Heart left ventricle (tissue), 16 donors: ENCODE measurements around the gene USP1. TPM values are rescaled to one million over a fixed set of nuclear protein-coding genes. Genes with fewer than 3 reads are reported as not detected.

ENCODE experiments used
- ATAC-seq, 4 donors: fragments of 200-7000 bp; cut with Tn5 transposase; one replicate each; pipeline ENCODE4 v1.9.1; 2020 to 2022; ENCODE audit warnings: moderate library complexity in 4 of 4, mild to moderate bottlenecking in 3 of 4, moderate number of reproducible peaks in 1 of 4
- DNase-seq, 5 donors: peaks; one replicate each; pipeline ENCODE4 v3.0.0-alpha.2; 2020
- H3K27ac ChIP-seq, 12 donors: fragments of 200-600 bp; sonication (generic) in 4 of 12; one replicate each; pipeline versions ENCODE4 v1.5.0 to v1.8.0; 2016 to 2022; ENCODE audit warnings: mild to moderate bottlenecking in 2 of 12
- H3K27me3 ChIP-seq, 9 donors: fragments of 200-600 bp; sonication (generic) in 2 of 9; one replicate each; pipeline versions ENCODE4 v1.5.1 to v1.8.0; 2016 to 2022; ENCODE audit warnings: mild to moderate bottlenecking in 3 of 9
- H3K36me3 ChIP-seq, 9 donors: fragments of 200-600 bp; sonication (generic) in 2 of 9; one replicate each; pipeline versions ENCODE4 v1.5.0 to v1.8.0; 2018 to 2022; ENCODE audit warnings: mild to moderate bottlenecking in 2 of 9
- H3K4me1 ChIP-seq, 12 donors: fragments of 200-600 bp; sonication (generic) in 4 of 12; one replicate each; pipeline versions ENCODE4 v1.5.0 to v1.8.0; 2016 to 2022; ENCODE audit warnings: mild to moderate bottlenecking in 3 of 12
- H3K4me3 ChIP-seq, 12 donors: fragments of 200-600 bp; sonication (generic) in 4 of 12; one replicate each; pipeline versions ENCODE4 v1.5.0 to v1.8.0; 2017 to 2022; ENCODE audit warnings: mild to moderate bottlenecking in 9 of 12, moderate library complexity in 4 of 12
- H3K9me3 ChIP-seq, 12 donors: fragments of 200-600 bp; sonication (generic) in 4 of 12; one replicate each; pipeline versions ENCODE4 v1.5.0 to v1.8.0; 2016 to 2022; ENCODE audit warnings: mild to moderate bottlenecking in 1 of 12
- POLR2A ChIP-seq, 2 donors: fragments of 450-650 bp; IDR thresholded peaks; one replicate each; pipeline ENCODE4 v1.6.1; 2017; ENCODE audit warnings: antibody characterized with exemption in 2 of 2, mild to moderate bottlenecking in 2 of 2, moderate library complexity in 2 of 2
- WGBS, 4 donors: extraction: QIAGEN DNeasy Blood & Tissue Kit in 2 of 4; methylation state at CpG; one replicate each; pipeline versions ENCODE4 v1.1.5 to v1.1.7; 2013 to 2018; 5-methylcytosine and 5-hydroxymethylcytosine counted together
- intact Hi-C, 10 donors: fragments of 100-400 bp; cut with DNase I; formaldehyde crosslinking; loops; one replicate each; pipeline versions ENCODE4 v1.11.1 to v1.14.2; 2022
- polyA plus RNA-seq, 2 donors: library from polyadenylated mRNA; stranded (reverse); fragments of 200-250 nt; gene quantifications; one replicate each; pipeline ENCODE4 v1.2.3, GENCODE V29; 2013
- total RNA-seq, 9 donors: library from RNA; depleted of rRNA in 2 of 9; stranded (reverse); fragments of >200 nt in 2 of 9; fragmentation: NEBNext Ultra II Directional in 3 of 9; extraction: Animal tissue kit (Norgen Biotek cat#: 25700) in 3 of 9; gene quantifications; one replicate each; pipeline versions ENCODE4 v1.1.0 to v1.2.4, GENCODE V29; 2016 to 2023
- TF ChIP-seq, protein P1 (sequence below), 12 donors: fragments of 200-600 bp; sonication (generic) in 4 of 12; IDR thresholded peaks; one replicate each; pipeline versions ENCODE4 v1.5.0 to v1.8.0; 2018 to 2022; ENCODE audit warnings: antibody characterized with exemption in 12 of 12, mild to moderate bottlenecking in 5 of 12
- donor health status: ischemic (EF 13 %, LVEDD 7.1; RV severe dilation, severe dysfunction).
- donor health status: healthy with polysubstance abuse.
- donor health status: DM: no; HTN: yes; CAD: no.
- donor health status: DM: no; HTN: no; CAD: no.
- donor health status: ischemic (EF 25% LVEDD 6.9; RV normal size, moderate dysfunction).
- donor health status: ischemic (EF 25% LVEDD 5.7; RV mildly dilated, moderate dysfunction).
- donor health status: healthy.
- donor health status: DM: yes; HTN: yes; CAD: no.
- donor health status: ischemic (EF 35%, LVEDD 5.7; RV mildly dilated, moderate dysfunction).
- donor health status: nonischemic (EF 11% LVEDD 7.7; RV severe dilation, severe dysfunction).
- donor health status: DM: yes; HTN: yes; CAD: no.
- donor health status: PGD.
- donor health status: ischemic (EF 29% LVEDD 5.4; RV normal size, mild dysfunction).
- donor health status: nonischemic (EF 23%, LVEDD 6.1; RV moderate dilation, normal function).

USP1 gene
- total and polyA plus RNA-seq, 11 donors, result 4.8 to 17.9 (median 12.7) TPM

DNA sequence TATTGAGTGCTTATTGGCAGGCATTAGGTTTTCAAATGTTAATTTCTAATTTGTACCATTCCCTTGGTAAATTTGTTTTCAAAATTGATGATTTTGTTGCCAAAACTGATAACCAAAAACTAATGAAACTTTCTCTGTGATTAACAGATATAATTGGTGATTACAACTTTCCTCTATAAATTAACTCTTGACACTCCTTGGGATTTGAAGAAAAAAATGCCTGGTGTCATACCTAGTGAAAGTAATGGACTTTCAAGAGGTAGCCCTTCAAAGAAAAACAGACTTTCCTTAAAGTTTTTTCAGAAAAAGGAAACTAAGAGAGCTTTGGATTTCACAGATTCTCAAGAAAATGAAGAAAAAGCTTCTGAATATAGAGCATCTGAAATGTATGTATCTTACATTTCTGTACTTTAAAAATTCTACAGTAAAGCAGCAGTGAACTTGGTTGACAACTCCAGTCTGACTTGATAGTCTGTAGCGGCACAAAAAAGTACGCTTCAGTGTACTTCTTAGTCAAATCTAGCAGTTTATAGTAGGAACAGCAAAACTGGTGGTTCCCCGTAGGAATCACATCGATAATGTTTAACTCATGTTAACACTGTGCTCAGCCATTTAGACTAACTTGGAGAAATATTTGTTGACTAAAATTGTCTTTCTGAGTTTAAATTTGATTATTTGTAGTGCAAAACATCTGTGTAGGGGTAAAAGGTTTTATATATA lies 3.0 kb downstream of the USP1 start:
- Histone ChIP-seq H3K4me3 (peak overlapping the region in 1 of 12 donors; percentile 1), H3K36me3 (peaks cover 0 to 45% (median 38%) of the 10 kb centered on the region in 9 donors), H3K4me1 (peaks cover 0 to 45% (median 24%) of the 10 kb centered on the region in 12 donors), H3K9me3 (no peaks in the 10 kb centered on the region), H3K27ac (no peak overlapping the region), H3K27me3 (no peaks in the 10 kb centered on the region)
- no peak for TF ChIP-seq POLR2A (IDR thresholded peaks at IDR 0.05)
- TF ChIP-seq, protein P1, sequence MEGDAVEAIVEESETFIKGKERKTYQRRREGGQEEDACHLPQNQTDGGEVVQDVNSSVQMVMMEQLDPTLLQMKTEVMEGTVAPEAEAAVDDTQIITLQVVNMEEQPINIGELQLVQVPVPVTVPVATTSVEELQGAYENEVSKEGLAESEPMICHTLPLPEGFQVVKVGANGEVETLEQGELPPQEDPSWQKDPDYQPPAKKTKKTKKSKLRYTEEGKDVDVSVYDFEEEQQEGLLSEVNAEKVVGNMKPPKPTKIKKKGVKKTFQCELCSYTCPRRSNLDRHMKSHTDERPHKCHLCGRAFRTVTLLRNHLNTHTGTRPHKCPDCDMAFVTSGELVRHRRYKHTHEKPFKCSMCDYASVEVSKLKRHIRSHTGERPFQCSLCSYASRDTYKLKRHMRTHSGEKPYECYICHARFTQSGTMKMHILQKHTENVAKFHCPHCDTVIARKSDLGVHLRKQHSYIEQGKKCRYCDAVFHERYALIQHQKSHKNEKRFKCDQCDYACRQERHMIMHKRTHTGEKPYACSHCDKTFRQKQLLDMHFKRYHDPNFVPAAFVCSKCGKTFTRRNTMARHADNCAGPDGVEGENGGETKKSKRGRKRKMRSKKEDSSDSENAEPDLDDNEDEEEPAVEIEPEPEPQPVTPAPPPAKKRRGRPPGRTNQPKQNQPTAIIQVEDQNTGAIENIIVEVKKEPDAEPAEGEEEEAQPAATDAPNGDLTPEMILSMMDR (IDR thresholded peaks at IDR 0.05), result no peak
- DNase-seq (no peak), ATAC-seq (no peak)
- WGBS, 4 donors, result 84 to 90% (median 88%) methylated on average over 4 of the region's 4 CpGs
- intact Hi-C loops, result no loop called here

DNA sequence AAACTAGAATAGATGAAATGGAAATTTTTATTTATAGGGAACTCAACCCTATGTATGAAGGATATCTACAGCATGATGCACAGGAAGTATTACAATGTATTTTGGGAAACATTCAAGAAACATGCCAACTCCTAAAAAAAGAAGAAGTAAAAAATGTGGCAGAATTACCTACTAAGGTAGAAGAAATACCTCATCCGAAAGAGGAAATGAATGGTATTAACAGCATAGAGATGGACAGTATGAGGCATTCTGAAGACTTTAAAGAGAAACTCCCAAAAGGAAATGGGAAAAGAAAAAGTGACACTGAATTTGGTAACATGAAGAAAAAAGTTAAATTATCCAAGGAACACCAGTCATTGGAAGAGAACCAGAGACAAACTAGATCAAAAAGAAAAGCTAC lies 7.9 kb downstream of the USP1 start:
- Histone ChIP-seq H3K4me3 (no peak overlapping the region), H3K9me3 (no peaks in the 10 kb centered on the region), H3K27me3 (no peaks in the 10 kb centered on the region), H3K27ac (no peak overlapping the region), H3K36me3 (peaks cover 0 to 94% (median 85%) of the 10 kb centered on the region in 9 donors), H3K4me1 (peaks cover 0 to 18% (median 3%) of the 10 kb centered on the region in 12 donors)
- TF ChIP-seq, protein P1 (IDR thresholded peaks at IDR 0.05), result no peak
- no peak for TF ChIP-seq POLR2A (IDR thresholded peaks at IDR 0.05)
- no peak for ATAC-seq
- intact Hi-C loops, result no loop called here
- no peak for DNase-seq
- WGBS, 4 donors, result 93 to 98% (median 96%) methylated on average over 1 of the region's 1 CpG

- DNase-seq (no peak), ATAC-seq (no peak)
- no peak overlapping the region for H3K4me3 ChIP-seq
- WGBS, 4 donors, result 90 to 95% (median 94%) methylated on average over 3 of the region's 3 CpGs
- H3K27me3 ChIP-seq, result no peaks in the 10 kb centered on the region
- peaks cover 0 to 100% (median 97%) of the 10 kb centered on the region in 9 donors for H3K36me3 ChIP-seq
- H3K27ac ChIP-seq, result no peak overlapping the region
- TF ChIP-seq, protein P1 (IDR thresholded peaks at IDR 0.05), result no peak
- no peak for TF ChIP-seq POLR2A (IDR thresholded peaks at IDR 0.05)
- H3K4me1 ChIP-seq, result peaks cover 0 to 7% (median 0%) of the 10 kb centered on the region in 12 donors
- intact Hi-C loops, result no loop called here
- H3K9me3 ChIP-seq, result no peaks in the 10 kb centered on the region
Observed at GRCh38 chr1:62448221-62448933, 11.5 kb downstream of the USP1 start.

DNA sequence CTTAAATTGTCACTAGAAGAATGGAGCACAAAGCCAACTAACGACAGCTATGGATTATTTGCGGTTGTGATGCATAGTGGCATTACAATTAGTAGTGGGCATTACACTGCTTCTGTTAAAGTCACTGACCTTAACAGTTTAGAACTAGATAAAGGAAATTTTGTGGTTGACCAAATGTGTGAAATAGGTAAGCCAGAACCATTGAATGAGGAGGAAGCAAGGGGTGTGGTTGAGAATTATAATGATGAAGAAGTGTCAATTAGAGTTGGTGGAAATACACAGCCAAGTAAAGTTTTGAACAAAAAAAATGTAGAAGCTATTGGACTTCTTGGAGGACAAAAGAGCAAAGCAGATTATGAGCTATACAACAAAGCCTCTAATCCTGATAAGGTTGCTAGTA lies 13.5 kb downstream of the USP1 start:
- Histone ChIP-seq H3K36me3 (peaks cover 0 to 99% (median 97%) of the 10 kb centered on the region in 9 donors), H3K27ac (no peak overlapping the region), H3K9me3 (no peaks in the 10 kb centered on the region), H3K4me3 (no peak overlapping the region), H3K4me1 (peaks cover 0 to 7% (median 0%) of the 10 kb centered on the region in 12 donors), H3K27me3 (no peaks in the 10 kb centered on the region)
- DNase-seq (no peak), ATAC-seq (no peak)
- 77 to 89% (median 87%) methylated on average over 2 of the region's 2 CpGs for WGBS, 4 donors
- TF ChIP-seq POLR2A (IDR thresholded peaks at IDR 0.05), result no peak
- TF ChIP-seq, protein P1 (IDR thresholded peaks at IDR 0.05), result no peak
- intact Hi-C loops, result no loop called here
